ENCODE measurements around the gene PPP2R2C. TPM values are rescaled to one million over a fixed set of nuclear protein-coding genes. Genes with fewer than 3 reads are reported as not detected.

PPP2R2C gene
- polyA plus RNA-seq, 4 donors, result 0.16 to 2.3 (median 0.81) TPM; not detected in 1

GRCh38 chr4:6507345-6507744 lies 34.9 kb upstream of the PPP2R2C start:
- peaks cover 0 to 8% of the 10 kb centered on the region in 2 donors for H3K9me3 ChIP-seq (ENCODE audit: control insufficient read depth in 2 of 2, insufficient read depth in 1 of 2, low read depth in 1 of 2, low read length in 1 of 2)
- H3K27ac ChIP-seq (ENCODE audit: low read depth in 1 of 3, low read length in 2 of 3), result no peak overlapping the region
- H3K4me1 ChIP-seq (ENCODE audit: control insufficient read depth in 3 of 3, insufficient read depth in 2 of 3, low read depth in 1 of 3, low read length in 2 of 3), result no peaks in the 10 kb centered on the region
- H3K27me3 ChIP-seq (ENCODE audit: control insufficient read depth in 3 of 3, insufficient read depth in 3 of 3, low read length in 3 of 3), result no peaks in the 10 kb centered on the region
- no peak for FAIRE-seq
- H3K4me3 ChIP-seq (ENCODE audit: low read depth in 1 of 3, low read length in 3 of 3), result no peak overlapping the region
- no peaks in the 10 kb centered on the region for H3K36me3 ChIP-seq (ENCODE audit: control insufficient read depth in 3 of 3, insufficient read depth in 2 of 3, low read depth in 1 of 3, low read length in 3 of 3)
- WGBS, 3 donors, result 80 to 90% (median 89%) methylated on average over 4 of the region's 4 CpGs
- DNase-seq, result no peak

- Histone ChIP-seq H3K4me3 (ENCODE audit: low read depth in 1 of 3, low read length in 3 of 3) (no peak overlapping the region), H3K36me3 (ENCODE audit: control insufficient read depth in 3 of 3, insufficient read depth in 2 of 3, low read depth in 1 of 3, low read length in 3 of 3) (no peaks in the 10 kb centered on the region), H3K9me3 (ENCODE audit: control insufficient read depth in 2 of 2, insufficient read depth in 1 of 2, low read depth in 1 of 2, low read length in 1 of 2) (peaks cover 0 to 8% of the 10 kb centered on the region in 2 donors), H3K27me3 (ENCODE audit: control insufficient read depth in 3 of 3, insufficient read depth in 3 of 3, low read length in 3 of 3) (no peaks in the 10 kb centered on the region), H3K27ac (ENCODE audit: low read depth in 1 of 3, low read length in 2 of 3) (no peak overlapping the region), H3K4me1 (ENCODE audit: control insufficient read depth in 3 of 3, insufficient read depth in 2 of 3, low read depth in 1 of 3, low read length in 2 of 3) (no peaks in the 10 kb centered on the region)
- FAIRE-seq (no peak), DNase-seq (no peak)
- WGBS, 3 donors, result 86 to 92% (median 88%) methylated on average over 3 of the region's 3 CpGs
Observed at GRCh38 chr4:6506616-6507140, 34.3 kb upstream of the PPP2R2C start.

GRCh38 chr4:6504900-6505496 lies 32.6 kb upstream of the PPP2R2C start:
- Histone ChIP-seq H3K27me3 (ENCODE audit: control insufficient read depth in 3 of 3, insufficient read depth in 3 of 3, low read length in 3 of 3) (no peaks in the 10 kb centered on the region), H3K36me3 (ENCODE audit: control insufficient read depth in 3 of 3, insufficient read depth in 2 of 3, low read depth in 1 of 3, low read length in 3 of 3) (no peaks in the 10 kb centered on the region), H3K9me3 (ENCODE audit: control insufficient read depth in 2 of 2, insufficient read depth in 1 of 2, low read depth in 1 of 2, low read length in 1 of 2) (peaks cover 0 to 8% of the 10 kb centered on the region in 2 donors), H3K4me3 (ENCODE audit: low read depth in 1 of 3, low read length in 3 of 3) (no peak overlapping the region), H3K4me1 (ENCODE audit: control insufficient read depth in 3 of 3, insufficient read depth in 2 of 3, low read depth in 1 of 3, low read length in 2 of 3) (no peaks in the 10 kb centered on the region), H3K27ac (ENCODE audit: low read depth in 1 of 3, low read length in 2 of 3) (no peak overlapping the region)
- 79 to 82% (median 79%) methylated on average over 5 of the region's 5 CpGs for WGBS, 3 donors
- FAIRE-seq, result no peak
- DNase-seq, result no peak

- H3K36me3 ChIP-seq (ENCODE audit: control insufficient read depth in 3 of 3, insufficient read depth in 2 of 3, low read depth in 1 of 3, low read length in 3 of 3), result no peaks in the 10 kb centered on the region
- DNase-seq, result no peak
- no peaks in the 10 kb centered on the region for H3K27me3 ChIP-seq (ENCODE audit: control insufficient read depth in 3 of 3, insufficient read depth in 3 of 3, low read length in 3 of 3)
- no peak overlapping the region for H3K4me3 ChIP-seq (ENCODE audit: low read depth in 1 of 3, low read length in 3 of 3)
- H3K9me3 ChIP-seq (ENCODE audit: control insufficient read depth in 2 of 2, insufficient read depth in 1 of 2, low read depth in 1 of 2, low read length in 1 of 2), result peaks cover 0 to 8% of the 10 kb centered on the region in 2 donors
- FAIRE-seq, result no peak
- H3K27ac ChIP-seq (ENCODE audit: low read depth in 1 of 3, low read length in 2 of 3), result no peak overlapping the region
- no peaks in the 10 kb centered on the region for H3K4me1 ChIP-seq (ENCODE audit: control insufficient read depth in 3 of 3, insufficient read depth in 2 of 3, low read depth in 1 of 3, low read length in 2 of 3)
- WGBS, 3 donors, result 70 to 74% (median 73%) methylated on average over 6 of the region's 6 CpGs
Observed at GRCh38 chr4:6502747-6503465, 30.5 kb upstream of the PPP2R2C start.

- no peaks in the 10 kb centered on the region for H3K36me3 ChIP-seq (ENCODE audit: control insufficient read depth in 3 of 3, insufficient read depth in 2 of 3, low read depth in 1 of 3, low read length in 3 of 3)
- no peak overlapping the region for H3K27ac ChIP-seq (ENCODE audit: low read depth in 1 of 3, low read length in 2 of 3)
- no peak overlapping the region for H3K4me3 ChIP-seq (ENCODE audit: low read depth in 1 of 3, low read length in 3 of 3)
- no peaks in the 10 kb centered on the region for H3K27me3 ChIP-seq (ENCODE audit: control insufficient read depth in 3 of 3, insufficient read depth in 3 of 3, low read length in 3 of 3)
- DNase-seq (no peak), FAIRE-seq (no peak)
- WGBS, 3 donors, result 58 to 68% (median 64%) methylated on average over 6 of the region's 6 CpGs
- no peaks in the 10 kb centered on the region for H3K4me1 ChIP-seq (ENCODE audit: control insufficient read depth in 3 of 3, insufficient read depth in 2 of 3, low read depth in 1 of 3, low read length in 2 of 3)
- peaks cover 0 to 8% of the 10 kb centered on the region in 2 donors for H3K9me3 ChIP-seq (ENCODE audit: control insufficient read depth in 2 of 2, insufficient read depth in 1 of 2, low read depth in 1 of 2, low read length in 1 of 2)
Observed at GRCh38 chr4:6502147-6502546, 29.7 kb upstream of the PPP2R2C start.

- no peaks in the 10 kb centered on the region for H3K4me1 ChIP-seq (ENCODE audit: control insufficient read depth in 3 of 3, insufficient read depth in 2 of 3, low read depth in 1 of 3, low read length in 2 of 3)
- H3K9me3 ChIP-seq (ENCODE audit: control insufficient read depth in 2 of 2, insufficient read depth in 1 of 2, low read depth in 1 of 2, low read length in 1 of 2), result peaks cover 0 to 5% of the 10 kb centered on the region in 2 donors
- no peaks in the 10 kb centered on the region for H3K27me3 ChIP-seq (ENCODE audit: control insufficient read depth in 3 of 3, insufficient read depth in 3 of 3, low read length in 3 of 3)
- DNase-seq (no peak), FAIRE-seq (no peak)
- no peak overlapping the region for H3K27ac ChIP-seq (ENCODE audit: low read depth in 1 of 3, low read length in 2 of 3)
- WGBS, 3 donors, result 76 to 82% (median 78%) methylated on average over 4 of the region's 4 CpGs
- H3K36me3 ChIP-seq (ENCODE audit: control insufficient read depth in 3 of 3, insufficient read depth in 2 of 3, low read depth in 1 of 3, low read length in 3 of 3), result no peaks in the 10 kb centered on the region
- H3K4me3 ChIP-seq (ENCODE audit: low read depth in 1 of 3, low read length in 3 of 3), result no peak overlapping the region
Observed at GRCh38 chr4:6501171-6501570, 28.8 kb upstream of the PPP2R2C start.

GRCh38 chr4:6500481-6501140 lies 28.2 kb upstream of the PPP2R2C start:
- Histone ChIP-seq H3K27ac (ENCODE audit: low read depth in 1 of 3, low read length in 2 of 3) (no peak overlapping the region), H3K9me3 (ENCODE audit: control insufficient read depth in 2 of 2, insufficient read depth in 1 of 2, low read depth in 1 of 2, low read length in 1 of 2) (peaks cover 0 to 5% of the 10 kb centered on the region in 2 donors), H3K36me3 (ENCODE audit: control insufficient read depth in 3 of 3, insufficient read depth in 2 of 3, low read depth in 1 of 3, low read length in 3 of 3) (no peaks in the 10 kb centered on the region), H3K27me3 (ENCODE audit: control insufficient read depth in 3 of 3, insufficient read depth in 3 of 3, low read length in 3 of 3) (no peaks in the 10 kb centered on the region), H3K4me1 (ENCODE audit: control insufficient read depth in 3 of 3, insufficient read depth in 2 of 3, low read depth in 1 of 3, low read length in 2 of 3) (no peaks in the 10 kb centered on the region), H3K4me3 (ENCODE audit: low read depth in 1 of 3, low read length in 3 of 3) (no peak overlapping the region)
- FAIRE-seq, result no peak
- 70 to 77% (median 74%) methylated on average over 10 of the region's 10 CpGs for WGBS, 3 donors
- DNase-seq, result no peak

GRCh38 chr4:6499238-6499600 lies 26.8 kb upstream of the PPP2R2C start:
- Histone ChIP-seq H3K36me3 (ENCODE audit: control insufficient read depth in 3 of 3, insufficient read depth in 2 of 3, low read depth in 1 of 3, low read length in 3 of 3) (no peaks in the 10 kb centered on the region), H3K9me3 (ENCODE audit: control insufficient read depth in 2 of 2, insufficient read depth in 1 of 2, low read depth in 1 of 2, low read length in 1 of 2) (peaks cover 0 to 2% of the 10 kb centered on the region in 2 donors), H3K27me3 (ENCODE audit: control insufficient read depth in 3 of 3, insufficient read depth in 3 of 3, low read length in 3 of 3) (no peaks in the 10 kb centered on the region), H3K4me3 (ENCODE audit: low read depth in 1 of 3, low read length in 3 of 3) (no peak overlapping the region), H3K27ac (ENCODE audit: low read depth in 1 of 3, low read length in 2 of 3) (no peak overlapping the region), H3K4me1 (ENCODE audit: control insufficient read depth in 3 of 3, insufficient read depth in 2 of 3, low read depth in 1 of 3, low read length in 2 of 3) (no peaks in the 10 kb centered on the region)
- WGBS, 3 donors, result 67 to 79% (median 75%) methylated on average over 6 of the region's 6 CpGs
- FAIRE-seq, result no peak
- no peak for DNase-seq
